Stimulated activated CD4-positive, alpha-beta T cell treated with anti-CD3 and anti-CD28 coated beads, Interleukin-4, amount 100 ng/mL, for 4 hours (primary cell): ENCODE results near the gene FIZ1.
"Not testable (repeated sequence)": the region's sequence is repeated elsewhere in the genome, so short reads cannot be mapped to it uniquely, and the experiment has no call there.

Experiments used
- DNase-seq, 2 experiments: peaks; one replicate each; pipeline ENCODE4 v3.0.0-alpha.2; 2020

FIZ1 gene

GRCh38 chr19:55592391-55593090, 6.8 kb downstream of the FIZ1 start:
- no peak for DNase-seq

GRCh38 chr19:55591555-55591954, 7.8 kb downstream of the FIZ1 start:
- DNase-seq, result no peak

- no peak for DNase-seq
Measured at GRCh38 chr19:55590617-55591016, 8.7 kb downstream of the FIZ1 start.

GRCh38 chr19:55590109-55590508, 9.2 kb downstream of the FIZ1 start:
- DNase-seq, result no peak

- DNase-seq, result no peak
Measured at GRCh38 chr19:55588738-55589137, 10.6 kb downstream of the FIZ1 start.

- peak; percentile 89 to 90 for DNase-seq
Measured at GRCh38 chr19:55586976-55587668, 12.2 kb downstream of the FIZ1 start.

GRCh38 chr19:55585658-55586339, 13.5 kb downstream of the FIZ1 start:
- peak; percentile 46 to 62 for DNase-seq

- DNase-seq, result no peak
Measured at GRCh38 chr19:55584871-55585270, 14.4 kb downstream of the FIZ1 start.

- not testable (repeated sequence) for DNase-seq
Measured at GRCh38 chr19:55583897-55584296, 15.4 kb downstream of the FIZ1 start.

- not testable (repeated sequence) for DNase-seq
Measured at GRCh38 chr19:55582284-55582683, 17.0 kb downstream of the FIZ1 start.

GRCh38 chr19:55581823-55582223, 17.5 kb downstream of the FIZ1 start:
- DNase-seq, result no peak

- no peak for DNase-seq
Measured at GRCh38 chr19:55581145-55581822, 18.0 kb downstream of the FIZ1 start.

GRCh38 chr19:55580628-55581144, 18.6 kb downstream of the FIZ1 start, which contains the start of gene ZNF579:
Gene ZNF579 (minus strand): TSS chr19:55580848. CDS start chr19:55579639, 1,209 bp downstream.
- peak; percentile 70 to 77 for DNase-seq

GRCh38 chr19:55579766-55580621, 19.3 kb downstream of the FIZ1 start:
- DNase-seq, result no peak

GRCh38 chr19:55578761-55579747, 20.3 kb downstream of the FIZ1 start:
- no peak for DNase-seq

- DNase-seq, result no peak
Measured at GRCh38 chr19:55578031-55578760, 21.1 kb downstream of the FIZ1 start.

- DNase-seq, result no peak
Measured at GRCh38 chr19:55576746-55577145, 22.6 kb downstream of the FIZ1 start.

- DNase-seq, result not testable (repeated sequence)
Measured at GRCh38 chr19:55573929-55574328, 25.4 kb downstream of the FIZ1 start.

GRCh38 chr19:55569477-55569876, 29.8 kb downstream of the FIZ1 start:
- DNase-seq, result not testable (repeated sequence)
